Measurements from ENCODE around the gene PPDPF.

Gene PPDPF

GRCh38 chr20:63541371-63541770 is 20.8 kb downstream of the PPDPF start:
- Histone ChIP-seq H3K9me3 (no peaks in the 10 kb centered on the region), H3K4me3 (ENCODE audit: low read depth, low read length) (no peak overlapping the region), H3K4me1 (peaks cover 14% of the 10 kb centered on the region), H3K27me3 (no peaks in the 10 kb centered on the region), H3K36me3 (no peaks in the 10 kb centered on the region)
- DNase-seq: no peak
- no peak for TF ChIP-seq CTCF (IDR thresholded peaks at IDR 0.05; ENCODE audit: low read depth, low read length)

- Histone ChIP-seq H3K9me3 (no peaks in the 10 kb centered on the region), H3K36me3 (no peaks in the 10 kb centered on the region), H3K4me3 (ENCODE audit: low read depth, low read length) (no peak overlapping the region), H3K27me3 (no peaks in the 10 kb centered on the region), H3K4me1 (peaks cover 11% of the 10 kb centered on the region)
- no peak for TF ChIP-seq CTCF (IDR thresholded peaks at IDR 0.05; ENCODE audit: low read depth, low read length)
- DNase-seq: no peak
Measured at GRCh38 chr20:63542031-63542559, 21.5 kb downstream of the PPDPF start.

GRCh38 chr20:63542696-63543095 is 22.1 kb downstream of the PPDPF start:
- peaks cover 11% of the 10 kb centered on the region for H3K4me1 ChIP-seq
- no peaks in the 10 kb centered on the region for H3K9me3 ChIP-seq
- H3K27me3 ChIP-seq: no peaks in the 10 kb centered on the region
- no peak overlapping the region for H3K4me3 ChIP-seq (ENCODE audit: low read depth, low read length)
- H3K36me3 ChIP-seq: no peaks in the 10 kb centered on the region
- DNase-seq: no peak
- no peak for TF ChIP-seq CTCF (IDR thresholded peaks at IDR 0.05; ENCODE audit: low read depth, low read length)

GRCh38 chr20:63543131-63543530 is 22.6 kb downstream of the PPDPF start:
- H3K9me3 ChIP-seq: no peaks in the 10 kb centered on the region
- no peak overlapping the region for H3K4me3 ChIP-seq (ENCODE audit: low read depth, low read length)
- TF ChIP-seq CTCF (IDR thresholded peaks at IDR 0.05; ENCODE audit: low read depth, low read length): no peak
- peaks cover 11% of the 10 kb centered on the region for H3K4me1 ChIP-seq
- no peak for DNase-seq
- no peaks in the 10 kb centered on the region for H3K27me3 ChIP-seq
- no peaks in the 10 kb centered on the region for H3K36me3 ChIP-seq

- no peaks in the 10 kb centered on the region for H3K36me3 ChIP-seq
- H3K4me3 ChIP-seq (ENCODE audit: low read depth, low read length): no peak overlapping the region
- no peaks in the 10 kb centered on the region for H3K27me3 ChIP-seq
- no peaks in the 10 kb centered on the region for H3K9me3 ChIP-seq
- TF ChIP-seq CTCF (IDR thresholded peaks at IDR 0.05; ENCODE audit: low read depth, low read length): no peak
- DNase-seq: no peak
- peaks cover 11% of the 10 kb centered on the region for H3K4me1 ChIP-seq
Measured at GRCh38 chr20:63543733-63544132, 23.2 kb downstream of the PPDPF start.

GRCh38 chr20:63544241-63544957 is 23.8 kb downstream of the PPDPF start:
- no peak for TF ChIP-seq CTCF (IDR thresholded peaks at IDR 0.05; ENCODE audit: low read depth, low read length)
- Histone ChIP-seq H3K27me3 (no peaks in the 10 kb centered on the region), H3K4me3 (ENCODE audit: low read depth, low read length) (no peak overlapping the region), H3K4me1 (peaks cover 11% of the 10 kb centered on the region), H3K9me3 (no peaks in the 10 kb centered on the region), H3K36me3 (no peaks in the 10 kb centered on the region)
- DNase-seq: no peak
